Panc1 (cell line): ENCODE measurements around the gene GTSE1. TPM values are rescaled to one million over a fixed set of nuclear protein-coding genes. Genes with fewer than 3 reads are reported as not detected.

Source experiments
- ATAC-seq: fragments of 200-7000 bp; cut with Tn5 transposase; 2 replicates; pipeline ENCODE4 v1.9.1; 2020; ENCODE audit warnings: mild to moderate bottlenecking, moderate library complexity
- BruUV-seq: library from RNA; stranded (reverse); fragments of 400-500 nt; replicated peaks from 2 replicates; lab custom pipeline; 2021; lab: Mats Ljungman, UMichigan
- CTCF ChIA-PET: fragments of 300-600 bp; sonication (Branson Sonifier 250); formaldehyde crosslinking; loops from one replicate; lab custom pipeline; 2022; ENCODE audit warnings: antibody characterized with exemption; lab: Charles Lee
- POLR2A ChIA-PET: fragments of 300-600 bp; sonication (Branson Sonifier 250); formaldehyde crosslinking; loops from one replicate; lab custom pipeline; 2022; ENCODE audit warnings: antibody characterized with exemption; lab: Charles Lee
- DNase-seq: peaks from one replicate; pipeline ENCODE4 v3.0.0-alpha.2; 2010; ENCODE audit warnings: low read depth, low spot score
- H3K27ac ChIP-seq: 2 replicates; pipeline ENCODE4 v1.5.1; 2011; ENCODE audit warnings: mild to moderate bottlenecking, low read length, inconsistent platforms
- H3K27me3 ChIP-seq: fragments of 200-500 bp; sonication (Bioruptor generic); 2 replicates; pipeline ENCODE4 v1.6.0; 2014; ENCODE audit warnings: low read length, inconsistent platforms; ENCODE audit not compliant: control insufficient read depth, insufficient read depth
- H3K36me3 ChIP-seq: fragments of 200-500 bp; sonication (Bioruptor generic); 2 replicates; pipeline ENCODE4 v1.5.1; 2014; ENCODE audit warnings: inconsistent platforms, mild to moderate bottlenecking, low read length, moderate library complexity; ENCODE audit not compliant: control insufficient read depth, insufficient read depth
- H3K4me1 ChIP-seq: 2 replicates; pipeline ENCODE4 v1.5.1; 2011; ENCODE audit warnings: inconsistent platforms, mild to moderate bottlenecking, low read length, moderate library complexity; ENCODE audit not compliant: control insufficient read depth, insufficient read depth
- H3K4me3 ChIP-seq, 2 experiments: 2 replicates each; pipeline ENCODE4 v1.5.1; 2011 to 2012; ENCODE audit warnings: low read depth in 2 of 2, low read length in 2 of 2, mild to moderate bottlenecking in 2 of 2, inconsistent platforms in 1 of 2, moderate library complexity in 1 of 2
- H3K9me3 ChIP-seq: fragments of 200-500 bp; sonication (Bioruptor generic); 2 replicates; pipeline ENCODE4 v1.5.1; 2014; ENCODE audit warnings: low read depth, mild to moderate bottlenecking, inconsistent platforms, low read length, moderate library complexity; ENCODE audit not compliant: control insufficient read depth, insufficient read depth
- POLR2AphosphoS5 ChIP-seq: IDR thresholded peaks from 2 replicates; pipeline ENCODE4 v1.6.1; 2012; ENCODE audit warnings: mild to moderate bottlenecking, low read depth, low read length, moderate library complexity
- REST ChIP-seq, 2 experiments: IDR thresholded peaks; 2 replicates each; pipeline ENCODE4 v1.6.1; 2011 to 2012; ENCODE audit warnings: low read depth in 2 of 2, control low read depth in 1 of 2, low read length in 1 of 2, mild to moderate bottlenecking in 1 of 2, moderate library complexity in 1 of 2; ENCODE audit not compliant: insufficient read depth in 1 of 2
- SIN3A ChIP-seq: IDR thresholded peaks from 2 replicates; pipeline ENCODE4 v1.6.1; 2012; ENCODE audit warnings: low read depth, mild to moderate bottlenecking, low read length, moderate library complexity, borderline replicate concordance; ENCODE audit not compliant: insufficient read depth
- TCF7L2 ChIP-seq: IDR thresholded peaks from 2 replicates; pipeline ENCODE4 v1.6.1; 2011; ENCODE audit warnings: mild to moderate bottlenecking, low read depth, low read length, inconsistent platforms
- in situ Hi-C: cut with HindIII; loops from 2 replicates; pipeline ENCODE4 v1.10.0; 2016; ENCODE audit warnings: low sequenced_read_pairs, low pct_unique_long_range_greater_than_20kb
- intact Hi-C: fragments of 100-400 bp; cut with micrococcal nuclease; formaldehyde crosslinking; loops from one replicate; pipeline ENCODE4 v1.10.0; 2022; ENCODE audit not compliant: unreplicated experiment
- total RNA-seq: library from RNA; stranded (reverse); gene quantifications from one replicate; pipeline ENCODE4 v1.2.1, GENCODE V29; 2021; ENCODE audit not compliant: unreplicated experiment
- TF ChIP-seq, protein P1 (sequence below): fragments of 450-650 bp; IDR thresholded peaks from 2 replicates; pipeline ENCODE4 v1.5.1; 2017; ENCODE audit warnings: mild to moderate bottlenecking

Gene GTSE1
- total RNA-seq, 1 experiment from 2014 or later: 36.2 TPM

DNA sequence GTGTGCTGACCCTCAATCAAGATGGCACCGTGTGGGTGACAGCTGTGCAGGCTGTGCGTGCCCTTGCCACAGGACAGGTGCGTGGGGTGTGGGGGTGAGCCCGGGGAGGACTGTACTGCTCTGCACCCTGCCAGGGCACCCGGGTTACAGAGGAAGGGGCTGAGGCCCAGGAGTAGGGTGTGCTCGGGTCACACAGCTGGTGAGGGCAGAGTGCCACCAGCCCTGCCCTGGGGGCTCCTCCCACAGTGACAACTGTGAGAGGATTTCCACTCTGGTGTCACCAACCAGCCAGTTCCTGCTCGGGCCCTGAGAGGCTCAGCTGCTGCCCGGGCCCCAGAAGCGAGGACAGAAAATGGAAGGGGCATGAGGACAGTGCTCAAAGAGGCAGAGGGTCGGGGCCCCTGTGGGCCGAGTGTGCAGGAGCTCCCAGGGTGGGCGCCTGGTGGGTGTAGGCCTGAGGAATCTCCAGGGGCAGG is 59.4 kb downstream of the GTSE1 start:
- no peak overlapping the region for H3K27ac ChIP-seq
- ChIA-PET POLR2A (no interaction called here), CTCF (no interaction called here)
- H3K4me1 ChIP-seq: no peaks in the 10 kb centered on the region
- H3K9me3 ChIP-seq: no peaks in the 10 kb centered on the region
- H3K4me3 ChIP-seq: no peak overlapping the region
- in situ Hi-C loops: no loop called here
- intact Hi-C loops: no loop called here
- H3K27me3 ChIP-seq: no peaks in the 10 kb centered on the region
- no peak for ATAC-seq
- no peak for DNase-seq
- BruUV-seq: no TSS peak
- TF ChIP-seq REST (IDR thresholded peaks at IDR 0.05; ENCODE audit: insufficient read depth in 1 of 2, low read depth in 2 of 2, low read length in 1 of 2) (no peak), SIN3A (no peak), POLR2AphosphoS5 (no peak), TCF7L2 (no peak)
- TF ChIP-seq, protein P1, sequence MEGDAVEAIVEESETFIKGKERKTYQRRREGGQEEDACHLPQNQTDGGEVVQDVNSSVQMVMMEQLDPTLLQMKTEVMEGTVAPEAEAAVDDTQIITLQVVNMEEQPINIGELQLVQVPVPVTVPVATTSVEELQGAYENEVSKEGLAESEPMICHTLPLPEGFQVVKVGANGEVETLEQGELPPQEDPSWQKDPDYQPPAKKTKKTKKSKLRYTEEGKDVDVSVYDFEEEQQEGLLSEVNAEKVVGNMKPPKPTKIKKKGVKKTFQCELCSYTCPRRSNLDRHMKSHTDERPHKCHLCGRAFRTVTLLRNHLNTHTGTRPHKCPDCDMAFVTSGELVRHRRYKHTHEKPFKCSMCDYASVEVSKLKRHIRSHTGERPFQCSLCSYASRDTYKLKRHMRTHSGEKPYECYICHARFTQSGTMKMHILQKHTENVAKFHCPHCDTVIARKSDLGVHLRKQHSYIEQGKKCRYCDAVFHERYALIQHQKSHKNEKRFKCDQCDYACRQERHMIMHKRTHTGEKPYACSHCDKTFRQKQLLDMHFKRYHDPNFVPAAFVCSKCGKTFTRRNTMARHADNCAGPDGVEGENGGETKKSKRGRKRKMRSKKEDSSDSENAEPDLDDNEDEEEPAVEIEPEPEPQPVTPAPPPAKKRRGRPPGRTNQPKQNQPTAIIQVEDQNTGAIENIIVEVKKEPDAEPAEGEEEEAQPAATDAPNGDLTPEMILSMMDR: no peak
- no peaks in the 10 kb centered on the region; the same call in 1 of the 2 replicates for H3K36me3 ChIP-seq

GRCh38 chr22:46356496-46357480 is 60.1 kb downstream of the GTSE1 start:
- intact Hi-C loops: no loop called here
- Histone ChIP-seq H3K27ac (no peak overlapping the region), H3K36me3 (no peaks in the 10 kb centered on the region; the same call in 1 of the 2 replicates), H3K4me1 (no peaks in the 10 kb centered on the region), H3K9me3 (no peaks in the 10 kb centered on the region), H3K27me3 (no peaks in the 10 kb centered on the region), H3K4me3 (no peak overlapping the region)
- ATAC-seq (no peak), DNase-seq (no peak)
- CTCF ChIA-PET: no interaction called here
- TF ChIP-seq REST (IDR thresholded peaks at IDR 0.05; ENCODE audit: insufficient read depth in 1 of 2, low read depth in 2 of 2, low read length in 1 of 2) (no peak), SIN3A (no peak), POLR2AphosphoS5 (no peak)
- in situ Hi-C loops: no loop called here
- POLR2A ChIA-PET: no interaction called here
- BruUV-seq: no TSS peak
